Measurements from ENCODE around the gene ZNF513.

The ZNF513 gene

GRCh38 chr2:27375513-27376099 is 4.9 kb downstream of the ZNF513 start:
- peaks cover 78% of the 10 kb centered on the region for H3K36me3 ChIP-seq (ENCODE audit: insufficient read depth, low read length)
- no peaks in the 10 kb centered on the region for H3K27me3 ChIP-seq (ENCODE audit: insufficient read depth, low read length)
- no peaks in the 10 kb centered on the region for H3K79me2 ChIP-seq (ENCODE audit: insufficient read depth, low read length)
- H3K9me3 ChIP-seq (ENCODE audit: low read length) = no peaks in the 10 kb centered on the region
- H3K27ac ChIP-seq (ENCODE audit: low read depth, low read length, poor library complexity, severe bottlenecking) = no peak overlapping the region
- H3K4me1 ChIP-seq (ENCODE audit: insufficient read depth, low read length, severe bottlenecking) = peaks cover 31% of the 10 kb centered on the region
- no peaks in the 10 kb centered on the region for H4K20me1 ChIP-seq (ENCODE audit: insufficient read depth, low read length)
- no peak overlapping the region for H3K4me2 ChIP-seq (ENCODE audit: low read length)
- H2AFZ ChIP-seq (ENCODE audit: low read length) = no peak overlapping the region
- TF ChIP-seq EZH2 (IDR thresholded peaks at IDR 0.05; ENCODE audit: borderline replicate concordance, low read length) = no peak
- TF ChIP-seq, protein P1, sequence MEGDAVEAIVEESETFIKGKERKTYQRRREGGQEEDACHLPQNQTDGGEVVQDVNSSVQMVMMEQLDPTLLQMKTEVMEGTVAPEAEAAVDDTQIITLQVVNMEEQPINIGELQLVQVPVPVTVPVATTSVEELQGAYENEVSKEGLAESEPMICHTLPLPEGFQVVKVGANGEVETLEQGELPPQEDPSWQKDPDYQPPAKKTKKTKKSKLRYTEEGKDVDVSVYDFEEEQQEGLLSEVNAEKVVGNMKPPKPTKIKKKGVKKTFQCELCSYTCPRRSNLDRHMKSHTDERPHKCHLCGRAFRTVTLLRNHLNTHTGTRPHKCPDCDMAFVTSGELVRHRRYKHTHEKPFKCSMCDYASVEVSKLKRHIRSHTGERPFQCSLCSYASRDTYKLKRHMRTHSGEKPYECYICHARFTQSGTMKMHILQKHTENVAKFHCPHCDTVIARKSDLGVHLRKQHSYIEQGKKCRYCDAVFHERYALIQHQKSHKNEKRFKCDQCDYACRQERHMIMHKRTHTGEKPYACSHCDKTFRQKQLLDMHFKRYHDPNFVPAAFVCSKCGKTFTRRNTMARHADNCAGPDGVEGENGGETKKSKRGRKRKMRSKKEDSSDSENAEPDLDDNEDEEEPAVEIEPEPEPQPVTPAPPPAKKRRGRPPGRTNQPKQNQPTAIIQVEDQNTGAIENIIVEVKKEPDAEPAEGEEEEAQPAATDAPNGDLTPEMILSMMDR (IDR thresholded peaks at IDR 0.05; ENCODE audit: low read length) = no peak
- no peak overlapping the region for H3K9ac ChIP-seq (ENCODE audit: low read length)
- H3K4me3 ChIP-seq (ENCODE audit: low read depth, low read length, poor library complexity, severe bottlenecking) = no peak overlapping the region
- H3K9me2 ChIP-seq (ENCODE audit: low read depth, low read length) = no peaks in the 10 kb centered on the region
- H3F3A ChIP-seq (ENCODE audit: insufficient read depth, low read length) = no peaks in the 10 kb centered on the region

DNA sequence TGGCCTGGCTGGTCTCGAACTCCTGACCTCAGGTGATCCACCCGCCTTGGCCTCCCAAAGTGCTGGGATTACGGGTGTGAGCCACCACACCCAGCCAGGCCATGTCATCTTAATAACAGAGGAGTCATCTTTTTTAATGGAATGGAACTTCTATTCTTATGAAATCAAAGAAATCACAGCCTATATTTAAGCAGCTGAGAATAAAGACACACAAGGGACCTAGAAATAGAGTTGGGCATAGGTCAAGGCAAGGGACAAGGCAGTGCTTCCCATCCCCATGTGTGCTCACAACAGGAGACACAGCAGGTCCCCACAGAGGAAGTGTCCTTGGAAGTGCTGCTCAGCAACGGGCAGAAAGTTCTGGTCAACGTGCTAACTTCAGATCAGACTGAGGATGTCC is 7.0 kb downstream of the ZNF513 start:
- H4K20me1 ChIP-seq (ENCODE audit: insufficient read depth, low read length) = no peaks in the 10 kb centered on the region
- H3K9me2 ChIP-seq (ENCODE audit: low read depth, low read length) = no peaks in the 10 kb centered on the region
- no peak overlapping the region for H3K4me2 ChIP-seq (ENCODE audit: low read length)
- no peak overlapping the region for H3K27ac ChIP-seq (ENCODE audit: low read depth, low read length, poor library complexity, severe bottlenecking)
- TF ChIP-seq, protein P1 (IDR thresholded peaks at IDR 0.05; ENCODE audit: low read length) = no peak
- no peak for TF ChIP-seq EZH2 (IDR thresholded peaks at IDR 0.05; ENCODE audit: borderline replicate concordance, low read length)
- H3K4me1 ChIP-seq (ENCODE audit: insufficient read depth, low read length, severe bottlenecking) = peaks cover 25% of the 10 kb centered on the region
- H3K4me3 ChIP-seq (ENCODE audit: low read depth, low read length, poor library complexity, severe bottlenecking) = no peak overlapping the region
- no peaks in the 10 kb centered on the region for H3K79me2 ChIP-seq (ENCODE audit: insufficient read depth, low read length)
- H3F3A ChIP-seq (ENCODE audit: insufficient read depth, low read length) = no peaks in the 10 kb centered on the region
- no peaks in the 10 kb centered on the region for H3K27me3 ChIP-seq (ENCODE audit: insufficient read depth, low read length)
- peaks cover 65% of the 10 kb centered on the region for H3K36me3 ChIP-seq (ENCODE audit: insufficient read depth, low read length)
- no peaks in the 10 kb centered on the region for H3K9me3 ChIP-seq (ENCODE audit: low read length)
- no peak overlapping the region for H2AFZ ChIP-seq (ENCODE audit: low read length)
- no peak overlapping the region for H3K9ac ChIP-seq (ENCODE audit: low read length)

GRCh38 chr2:27372937-27373336 is 7.6 kb downstream of the ZNF513 start:
- H3K4me1 ChIP-seq (ENCODE audit: insufficient read depth, low read length, severe bottlenecking) = peaks cover 25% of the 10 kb centered on the region
- peaks cover 65% of the 10 kb centered on the region for H3K36me3 ChIP-seq (ENCODE audit: insufficient read depth, low read length)
- no peak overlapping the region for H3K4me2 ChIP-seq (ENCODE audit: low read length)
- H3K4me3 ChIP-seq (ENCODE audit: low read depth, low read length, poor library complexity, severe bottlenecking) = no peak overlapping the region
- H3K27me3 ChIP-seq (ENCODE audit: insufficient read depth, low read length) = no peaks in the 10 kb centered on the region
- no peaks in the 10 kb centered on the region for H4K20me1 ChIP-seq (ENCODE audit: insufficient read depth, low read length)
- H3K9ac ChIP-seq (ENCODE audit: low read length) = no peak overlapping the region
- H3K9me3 ChIP-seq (ENCODE audit: low read length) = no peaks in the 10 kb centered on the region
- H2AFZ ChIP-seq (ENCODE audit: low read length) = no peak overlapping the region
- no peak overlapping the region for H3K27ac ChIP-seq (ENCODE audit: low read depth, low read length, poor library complexity, severe bottlenecking)
- H3F3A ChIP-seq (ENCODE audit: insufficient read depth, low read length) = no peaks in the 10 kb centered on the region
- H3K9me2 ChIP-seq (ENCODE audit: low read depth, low read length) = no peaks in the 10 kb centered on the region
- no peaks in the 10 kb centered on the region for H3K79me2 ChIP-seq (ENCODE audit: insufficient read depth, low read length)
- TF ChIP-seq EZH2 (IDR thresholded peaks at IDR 0.05; ENCODE audit: borderline replicate concordance, low read length) = no peak
- TF ChIP-seq, protein P1 (IDR thresholded peaks at IDR 0.05; ENCODE audit: low read length) = no peak

All from OCI-LY1 (cell line).